ENCODE results near the gene TMC4. TPM values are rescaled to one million over a fixed set of nuclear protein-coding genes. Genes with fewer than 3 reads are reported as not detected.

TMC4 gene
- polyA plus RNA-seq, 3 donors: 1.5 to 2.5 (median 2.1) TPM

GRCh38 chr19:54189735-54190502 lies 17.0 kb upstream of the TMC4 start:
- Histone ChIP-seq H3K36me3 (replicated peaks in 1 of 2; ENCODE audit: control insufficient read depth in 1 of 2, insufficient read depth in 2 of 2, low read length in 2 of 2) (peaks cover 34 to 49% of the 10 kb centered on the region in 2 donors), H3K4me3 (replicated peaks in 1 of 3; ENCODE audit: low read depth in 2 of 3, low read length in 3 of 3) (peak overlapping the region; percentile 63 to 97 (median 89)), H3K27me3 (ENCODE audit: control insufficient read depth in 2 of 2, insufficient read depth in 2 of 2, low read length in 2 of 2) (no peaks in the 10 kb centered on the region), H2AFZ (ENCODE audit: insufficient read depth, low read depth, low read length, poor library complexity, severe bottlenecking) (peak overlapping the region; percentile 73), H3K9ac (ENCODE audit: insufficient read depth, low read length, poor library complexity, severe bottlenecking) (peak overlapping the region; percentile 93), H3K9me3 (replicated peaks in 1 of 2; ENCODE audit: control insufficient read depth in 1 of 2, insufficient read depth in 1 of 2, low read length in 2 of 2) (no peaks in the 10 kb centered on the region), H3K27ac (ENCODE audit: low read depth in 1 of 2, low read length in 2 of 2) (peak overlapping the region; percentile 98 to 99), H3K4me2 (replicated peaks; ENCODE audit: extremely low read depth, low read length, poor library complexity, severe bottlenecking) (peak overlapping the region; percentile 99), H3K4me1 (ENCODE audit: control insufficient read depth in 1 of 2, insufficient read depth in 2 of 2, low read length in 2 of 2) (peaks cover 30 to 47% of the 10 kb centered on the region in 2 donors), H3K79me2 (ENCODE audit: insufficient read depth, low read length) (peaks cover 50% of the 10 kb centered on the region), H4K20me1 (ENCODE audit: insufficient read depth, low read length) (peaks cover 46% of the 10 kb centered on the region)
- peaks cover 47 to 56% of the 10 kb centered on the region in 2 donors for H3K36me3 Mint-ChIP-seq
- WGBS (ENCODE audit: insufficient coverage): under 1% methylated on average over 55 of the region's 65 CpGs
- H3K4me1 Mint-ChIP-seq: peaks cover 36% of the 10 kb centered on the region
- peak overlapping the region; percentile 99 to 100 (median 100) for H3K27ac Mint-ChIP-seq
- H3K9me3 Mint-ChIP-seq: peaks cover 0 to 2% (median 0%) of the 10 kb centered on the region in 7 donors
- peaks cover 0 to 3% (median 1%) of the 10 kb centered on the region in 3 donors for H3K27me3 Mint-ChIP-seq (ENCODE audit: low read depth in 3 of 3)
- no peak for TF ChIP-seq CTCF (IDR thresholded peaks at IDR 0.05)
- DNase-seq: peak; percentile 100
- H3K4me3 Mint-ChIP-seq: peak overlapping the region; percentile 93 to 95
- intact Hi-C loops (cut with micrococcal nuclease): loop anchor here (2.0 to 10.0 kb wide), 3 partner anchors 31 to 1465 kb away; partner anchors contain the start of genes LENG1 (in 1 of the 2), LENG8 (in 1 of the 2) and U2AF2 (in 1 of the 2)

GRCh38 chr19:54189145-54189734 lies 16.3 kb upstream of the TMC4 start, which contains the start of gene MBOAT7:
TSS of gene MBOAT7 (minus strand) at chr19:54189580. CDS start at chr19:54188508, 1,072 bp downstream.
- peak within 1 kb of the TSS; percentile 99 for H3K4me2 ChIP-seq (replicated peaks; ENCODE audit: extremely low read depth, low read length, poor library complexity, severe bottlenecking)
- H4K20me1 ChIP-seq (ENCODE audit: insufficient read depth, low read length): peaks cover 46% of the 10 kb centered on the region
- no peaks in the 10 kb centered on the region for H3K9me3 ChIP-seq (replicated peaks in 1 of 2; ENCODE audit: control insufficient read depth in 1 of 2, insufficient read depth in 1 of 2, low read length in 2 of 2)
- DNase-seq: no peak
- no peak for TF ChIP-seq CTCF (IDR thresholded peaks at IDR 0.05)
- H2AFZ ChIP-seq (ENCODE audit: insufficient read depth, low read depth, low read length, poor library complexity, severe bottlenecking): peak within 1 kb of the TSS; percentile 73
- WGBS (ENCODE audit: insufficient coverage): under 1% methylated on average over 58 of the region's 64 CpGs
- Mint-ChIP-seq H3K27ac (peak within 1 kb of the TSS; percentile 99 to 100 (median 100)), H3K27me3 (ENCODE audit: low read depth in 3 of 3) (peaks cover 0 to 3% (median 1%) of the 10 kb centered on the region in 3 donors), H3K4me3 (peak within 1 kb of the TSS; percentile 93 to 95), H3K4me1 (peaks cover 36% of the 10 kb centered on the region), H3K9me3 (peaks cover 0 to 2% (median 0%) of the 10 kb centered on the region in 7 donors), H3K36me3 (peaks cover 44 to 54% of the 10 kb centered on the region in 2 donors)
- H3K4me1 ChIP-seq (ENCODE audit: control insufficient read depth in 1 of 2, insufficient read depth in 2 of 2, low read length in 2 of 2): peaks cover 30 to 47% of the 10 kb centered on the region in 2 donors
- peak within 1 kb of the TSS; percentile 63 to 97 (median 89) for H3K4me3 ChIP-seq (replicated peaks in 1 of 3; ENCODE audit: low read depth in 2 of 3, low read length in 3 of 3)
- intact Hi-C loops (cut with micrococcal nuclease): no loop called here
- H3K36me3 ChIP-seq (replicated peaks in 1 of 2; ENCODE audit: control insufficient read depth in 1 of 2, insufficient read depth in 2 of 2, low read length in 2 of 2): peaks cover 31 to 44% of the 10 kb centered on the region in 2 donors
- no peaks in the 10 kb centered on the region for H3K27me3 ChIP-seq (ENCODE audit: control insufficient read depth in 2 of 2, insufficient read depth in 2 of 2, low read length in 2 of 2)
- H3K27ac ChIP-seq (ENCODE audit: low read depth in 1 of 2, low read length in 2 of 2): peak within 1 kb of the TSS; percentile 98 to 99
- peaks cover 50% of the 10 kb centered on the region for H3K79me2 ChIP-seq (ENCODE audit: insufficient read depth, low read length)
- H3K9ac ChIP-seq (ENCODE audit: insufficient read depth, low read length, poor library complexity, severe bottlenecking): peak within 1 kb of the TSS; percentile 93

Measured in CD14-positive monocyte (primary cell).